HCT116 (cell line): ENCODE results near the gene TMEM131. TPM values are rescaled to one million over a fixed set of nuclear protein-coding genes. Genes with fewer than 3 reads are reported as not detected.

ENCODE experiments used
- ATAC-seq: fragments of 200-7000 bp; cut with Tn5 transposase; 2 replicates; pipeline ENCODE4 v1.9.1; 2020; ENCODE audit warnings: mild to moderate bottlenecking, moderate library complexity
- BruUV-seq: library from RNA; stranded (reverse); fragments of 400-500 nt; replicated peaks from 2 replicates; lab custom pipeline; 2021; lab: Mats Ljungman, UMichigan
- CTCF ChIA-PET: fragments of 300-600 bp; sonication (Branson Sonifier 250); formaldehyde crosslinking; loops from one replicate; lab custom pipeline; 2021; ENCODE audit warnings: antibody characterized with exemption; lab: Charles Lee
- POLR2A ChIA-PET: fragments of 300-600, 350-600 bp; sonication (Branson Sonifier 250); formaldehyde crosslinking; loops from one replicate; lab custom pipeline; 2021; ENCODE audit warnings: antibody characterized with exemption; lab: Charles Lee
- RAD21 ChIA-PET, 2 experiments: fragments of 300-600 bp; sonication (Branson Sonifier 250); formaldehyde crosslinking; loops; one replicate each; lab custom pipeline; 2023; ENCODE audit warnings: low total read pairs in 2 of 2; ENCODE audit not compliant: uncharacterized antibody in 2 of 2, unreplicated experiment in 2 of 2, low non-redundant PET in 1 of 2; lab: Charles Lee
- DNase-seq: peaks from one replicate; pipeline ENCODE4 v3.0.0-alpha.2; 2010; ENCODE audit warnings: low read depth, low spot score
- H2AFZ ChIP-seq: fragments of 200-600 bp; shearing (Covaris generic), sonication (generic); 2 replicates; pipeline ENCODE4 v1.6.1; 2017; ENCODE audit warnings: low read depth, mixed run types, mixed read lengths, antibody characterized with exemption, low read length; ENCODE audit not compliant: poor library complexity, severe bottlenecking
- H3K27ac ChIP-seq: 2 replicates; pipeline ENCODE4 v1.5.1; 2012; ENCODE audit warnings: low read depth, low read length
- H3K27me3 ChIP-seq: fragments of 200-600 bp; sonication (generic); 2 replicates; pipeline ENCODE4 v1.6.1; 2016; ENCODE audit warnings: mixed run types, low read length, mixed read lengths; ENCODE audit not compliant: insufficient read depth
- H3K36me3 ChIP-seq, 2 experiments: fragments of 200-500 bp in 1 of 2; fragments of 200-600 bp in 1 of 2; sonication (Bioruptor generic) in 1 of 2; sonication (generic) in 1 of 2; 2 replicates each; pipeline versions ENCODE4 v1.5.1 to v1.6.1; 2014 to 2016; ENCODE audit warnings: low read length in 2 of 2, inconsistent platforms in 1 of 2, mixed read lengths in 1 of 2, mixed run types in 1 of 2; ENCODE audit not compliant: insufficient read depth in 2 of 2, control insufficient read depth in 1 of 2
- H3K4me1 ChIP-seq, 2 experiments: fragments of 200-600 bp in 1 of 2; sonication (generic) in 1 of 2; 2 replicates each; pipeline versions ENCODE4 v1.5.1 to v1.6.1; 2012 to 2017; ENCODE audit warnings: low read length in 2 of 2, inconsistent platforms in 1 of 2, mild to moderate bottlenecking in 1 of 2, mixed read lengths in 1 of 2, mixed run types in 1 of 2, moderate library complexity in 1 of 2; ENCODE audit not compliant: insufficient read depth in 2 of 2, control insufficient read depth in 1 of 2
- H3K4me2 ChIP-seq: fragments of 200-600 bp; sonication (generic); 2 replicates; pipeline ENCODE4 v1.6.1; 2017; ENCODE audit warnings: mixed run types, low read length, mixed read lengths
- H3K4me3 ChIP-seq, 2 experiments: fragments of 200-600 bp in 1 of 2; sonication (generic) in 1 of 2; replicated peaks in 1 of 2; 2 replicates each; pipeline ENCODE4 v1.5.1; 2011 to 2016; ENCODE audit warnings: low read length in 2 of 2, control low read depth in 1 of 2, low read depth in 1 of 2, mild to moderate bottlenecking in 1 of 2, mixed read lengths in 1 of 2, mixed run types in 1 of 2
- H3K79me2 ChIP-seq: fragments of 200-600 bp; sonication (generic); 2 replicates; pipeline ENCODE4 v1.6.1; 2017; ENCODE audit warnings: mild to moderate bottlenecking, mixed run types, low read length, moderate library complexity, mixed read lengths; ENCODE audit not compliant: insufficient read depth
- H3K9ac ChIP-seq: fragments of 200-600 bp; sonication (generic); 2 replicates; pipeline ENCODE4 v1.6.1; 2016; ENCODE audit warnings: low read length, mixed read lengths
- H3K9me2 ChIP-seq: fragments of 200-600 bp; sonication (generic), shearing (Covaris generic); 2 replicates; pipeline ENCODE4 v1.6.1; 2017; ENCODE audit warnings: mixed run types, mild to moderate bottlenecking, moderate library complexity; ENCODE audit not compliant: insufficient read depth
- H3K9me3 ChIP-seq, 2 experiments: fragments of 200-500 bp in 1 of 2; fragments of 200-600 bp in 1 of 2; sonication (Bioruptor generic) in 1 of 2; sonication (generic) in 1 of 2; 2 replicates each; pipeline ENCODE4 v1.6.1; 2014 to 2017; ENCODE audit warnings: low read length in 2 of 2, mixed read lengths in 2 of 2, inconsistent platforms in 1 of 2, low read depth in 1 of 2, mild to moderate bottlenecking in 1 of 2, mixed run types in 1 of 2, moderate library complexity in 1 of 2; ENCODE audit not compliant: control insufficient read depth in 1 of 2, insufficient read depth in 1 of 2
- H4K20me1 ChIP-seq: fragments of 200-600 bp; sonication (generic), shearing (Covaris generic); 2 replicates; pipeline ENCODE4 v1.6.1; 2017; ENCODE audit warnings: mixed run types, mild to moderate bottlenecking, moderate library complexity; ENCODE audit not compliant: insufficient read depth
- CEBPB ChIP-seq: IDR thresholded peaks from 2 replicates; pipeline ENCODE4 v1.6.1; 2012; ENCODE audit warnings: low read depth
- EZH2 ChIP-seq: fragments of 200-600 bp; sonication (generic); IDR thresholded peaks from 2 replicates; pipeline ENCODE4 v1.6.1; 2017; ENCODE audit warnings: antibody characterized with exemption, mixed run types
- FOSL1 ChIP-seq: IDR thresholded peaks from 2 replicates; pipeline ENCODE4 v1.6.1; 2012; ENCODE audit warnings: low read depth
- MAX ChIP-seq: IDR thresholded peaks from 2 replicates; pipeline ENCODE4 v1.6.1; 2012
- POLR2AphosphoS5 ChIP-seq: IDR thresholded peaks from 2 replicates; pipeline ENCODE4 v1.6.1; 2011; ENCODE audit warnings: mild to moderate bottlenecking, low read depth, low read length, moderate library complexity
- SIN3A ChIP-seq: IDR thresholded peaks from 2 replicates; pipeline ENCODE4 v1.6.1; 2012; ENCODE audit warnings: low read depth
- SP1 ChIP-seq: IDR thresholded peaks from 2 replicates; pipeline ENCODE4 v1.6.1; 2012; ENCODE audit warnings: low read depth
- TCF7L2 ChIP-seq: IDR thresholded peaks from 2 replicates; pipeline ENCODE4 v1.7.0; 2011; ENCODE audit warnings: borderline replicate concordance, inconsistent platforms; ENCODE audit not compliant: insufficient read depth, insufficient read length; ENCODE audit errors: extremely low read depth
- intact Hi-C: fragments of 100-400 bp; cut with micrococcal nuclease; formaldehyde crosslinking; loops from 2 replicates; pipeline ENCODE4 v1.10.0; 2022
- total RNA-seq: library from RNA; stranded (reverse); gene quantifications from one replicate; pipeline ENCODE4 v1.2.1, GENCODE V29; 2021; ENCODE audit not compliant: unreplicated experiment

The TMEM131 gene
- total RNA-seq, 1 experiment from 2014 or later: 51.5 TPM

- DNase-seq (peak; percentile 54), ATAC-seq (peak; percentile 99)
- no peak overlapping the region for H2AFZ ChIP-seq
- no peak overlapping the region for H3K9ac ChIP-seq
- CTCF ChIA-PET: interaction anchor here (1.4 kb wide), 1 partner anchor 12 kb away, joined by 3 read pairs; no protein-coding TSS in a partner anchor
- no peaks in the 10 kb centered on the region for H3K9me2 ChIP-seq
- intact Hi-C loops: no loop called here
- H3K4me3 ChIP-seq: peak overlapping the region in 1 of 2 experiments; percentile 17; a peak in 2 of 4 replicates
- peaks cover 67% of the 10 kb centered on the region for H3K79me2 ChIP-seq
- POLR2A ChIA-PET: no interaction called here
- H4K20me1 ChIP-seq: peaks cover 28% of the 10 kb centered on the region
- peak overlapping the region; percentile 33; the same call in 1 of the 2 replicates for H3K27ac ChIP-seq
- RAD21 ChIA-PET: no interaction called here
- BruUV-seq: no TSS peak
- no peaks in the 10 kb centered on the region for H3K36me3 ChIP-seq
- TF ChIP-seq SIN3A: peak; percentile 31; the same call in 1 of the 2 replicates
- TF ChIP-seq EZH2: no peak
- TF ChIP-seq MAX: 0 out of 2 replicates have a peak, but pooled peaks have one; percentile 17
- no peak for TF ChIP-seq POLR2AphosphoS5
- TF ChIP-seq TCF7L2: peak; percentile 48
- peak; percentile 32; the same call in 1 of the 2 replicates for TF ChIP-seq SP1
- H3K27me3 ChIP-seq: no peaks in the 10 kb centered on the region
- peak overlapping the region; percentile 71 for H3K4me2 ChIP-seq
- H3K9me3 ChIP-seq: no peaks in the 10 kb centered on the region
- peaks cover 22 to 30% of the 10 kb centered on the region in 2 experiments for H3K4me1 ChIP-seq
Measured at GRCh38 chr2:97936199-97936598, 59.5 kb downstream of the TMEM131 start.

GRCh38 chr2:97935719-97936161 lies 60.0 kb downstream of the TMEM131 start:
- H3K4me2 ChIP-seq: peak overlapping the region; percentile 71
- H3K4me3 ChIP-seq: peak overlapping the region in 1 of 2 experiments; percentile 17; a peak in 2 of 4 replicates
- H3K36me3 ChIP-seq: no peaks in the 10 kb centered on the region
- H3K79me2 ChIP-seq: peaks cover 72% of the 10 kb centered on the region
- H3K27me3 ChIP-seq: no peaks in the 10 kb centered on the region
- peaks cover 28% of the 10 kb centered on the region for H4K20me1 ChIP-seq
- H2AFZ ChIP-seq: no peak overlapping the region
- RAD21 ChIA-PET: no interaction called here
- ATAC-seq (peak; percentile 87), DNase-seq (peak; percentile 28)
- CTCF ChIA-PET: interaction anchor here (1.4 kb wide), 1 partner anchor 12 kb away, joined by 3 read pairs; no protein-coding TSS in a partner anchor
- POLR2A ChIA-PET: no interaction called here
- H3K9me2 ChIP-seq: no peaks in the 10 kb centered on the region
- peak overlapping the region; percentile 33; the same call in 1 of the 2 replicates for H3K27ac ChIP-seq
- TF ChIP-seq SP1: peak; percentile 18; the same call in 1 of the 2 replicates
- TF ChIP-seq EZH2: no peak
- TF ChIP-seq FOSL1: peak; percentile 4; the same call in 1 of the 2 replicates
- TF ChIP-seq CEBPB: 0 out of 2 replicates have a peak, but pooled peaks have one; percentile 4
- BruUV-seq: no TSS peak
- intact Hi-C loops: no loop called here
- no peak overlapping the region for H3K9ac ChIP-seq
- H3K4me1 ChIP-seq: peaks cover 22 to 30% of the 10 kb centered on the region in 2 experiments
- no peaks in the 10 kb centered on the region for H3K9me3 ChIP-seq
